OCI-M1 (cell line): ENCODE data around the gene PRELP.
A peak's percentile ranks its signal among the peaks of the same experiment; 100 is the strongest.
"Not testable (repeated sequence)": the region's sequence is repeated elsewhere in the genome, so short reads cannot be mapped to it uniquely, and the experiment has no call there.

ENCODE experiments used
- DNase-seq: peaks from one replicate; lab custom pipeline; 2025; lab: John Stamatoyannopoulos, UW

Gene PRELP

GRCh38 chr1:203506858-203507626, 31.4 kb downstream of the PRELP start:
- DNase-seq = no peak

- DNase-seq = no peak
These were observed 32.2 kb downstream of the PRELP start for GRCh38 chr1:203507759-203508158.

- no peak for DNase-seq
These were observed 33.0 kb downstream of the PRELP start for GRCh38 chr1:203508463-203509073.

- DNase-seq = no peak
These were observed 33.5 kb downstream of the PRELP start for GRCh38 chr1:203509135-203509534.

- DNase-seq = no peak
These were observed 35.9 kb downstream of the PRELP start for GRCh38 chr1:203511513-203511912.

GRCh38 chr1:203511930-203512329, 36.3 kb downstream of the PRELP start:
- no peak for DNase-seq

GRCh38 chr1:203512517-203512847, 36.9 kb downstream of the PRELP start:
- DNase-seq = no peak

- DNase-seq = peak; percentile 20
These were observed 37.4 kb downstream of the PRELP start for GRCh38 chr1:203512848-203513584.

- DNase-seq = no peak
These were observed 38.0 kb downstream of the PRELP start for GRCh38 chr1:203513585-203514031.

GRCh38 chr1:203516184-203516583, 40.6 kb downstream of the PRELP start:
- no peak for DNase-seq

- no peak for DNase-seq
These were observed 41.3 kb downstream of the PRELP start for GRCh38 chr1:203516906-203517305.

- DNase-seq = no peak
These were observed 42.0 kb downstream of the PRELP start for GRCh38 chr1:203517426-203518110.

GRCh38 chr1:203518139-203518538, 42.5 kb downstream of the PRELP start:
- DNase-seq = not testable (repeated sequence)

- DNase-seq = no peak
These were observed 42.9 kb downstream of the PRELP start for GRCh38 chr1:203518541-203518940.

GRCh38 chr1:203519053-203519840, 43.6 kb downstream of the PRELP start:
- DNase-seq = peak; percentile 18

GRCh38 chr1:203519896-203520295, 44.3 kb downstream of the PRELP start:
- DNase-seq = no peak

GRCh38 chr1:203520315-203520714, 44.7 kb downstream of the PRELP start:
- peak; percentile 15 for DNase-seq

- DNase-seq = no peak
These were observed 45.6 kb downstream of the PRELP start for GRCh38 chr1:203521074-203521794.

GRCh38 chr1:203521812-203522211, 46.2 kb downstream of the PRELP start:
- DNase-seq = no peak

GRCh38 chr1:203522237-203522636, 46.6 kb downstream of the PRELP start:
- no peak for DNase-seq

- no peak for DNase-seq
These were observed 48.1 kb downstream of the PRELP start for GRCh38 chr1:203523667-203524066.
